PC-3 (cell line): ENCODE results near the gene CAMTA2. TPM values are rescaled to one million over a fixed set of nuclear protein-coding genes. Genes with fewer than 3 reads are reported as not detected.

Source experiments
- ATAC-seq: fragments of 200-7000 bp; cut with Tn5 transposase; 2 replicates; pipeline ENCODE4 v1.9.1; 2020; ENCODE audit warnings: mild to moderate bottlenecking, moderate library complexity
- BruUV-seq: library from RNA; stranded (reverse); fragments of 400-500 nt; replicated peaks from 2 replicates; lab custom pipeline; 2021; lab: Mats Ljungman, UMichigan
- CTCF ChIA-PET: fragments of 300-600 bp; sonication (Branson Sonifier 250); formaldehyde crosslinking; loops from one replicate; lab custom pipeline; 2022; ENCODE audit warnings: antibody characterized with exemption; lab: Charles Lee
- POLR2A ChIA-PET: fragments of 300-600 bp; sonication (Branson Sonifier 250); formaldehyde crosslinking; loops from one replicate; lab custom pipeline; 2022; ENCODE audit warnings: antibody characterized with exemption; ENCODE audit not compliant: unreplicated experiment; lab: Charles Lee
- DNase-seq: peaks from one replicate; pipeline ENCODE4 v3.0.0-alpha.2; 2015
- H2AFZ ChIP-seq: fragments of 300-600 bp; sonication (generic); 2 replicates; pipeline ENCODE4 v1.6.0; 2016; ENCODE audit warnings: antibody characterized with exemption, low read length
- H3F3A ChIP-seq: fragments of 300-600 bp; sonication (generic); one replicate; pipeline ENCODE4 v1.6.0; 2017; ENCODE audit warnings: antibody characterized with exemption, low read length, control low read depth, mild to moderate bottlenecking; ENCODE audit not compliant: unreplicated experiment
- H3K27ac ChIP-seq: fragments of 300-600 bp; sonication (generic); 2 replicates; pipeline ENCODE4 v1.5.1; 2016; ENCODE audit warnings: mild to moderate bottlenecking, low read length
- H3K27me3 ChIP-seq: fragments of 300-600 bp; sonication (generic); 2 replicates; pipeline ENCODE4 v1.6.1; 2016; ENCODE audit warnings: low read length, mixed read lengths
- H3K36me3 ChIP-seq: fragments of 300-600 bp; sonication (generic); 2 replicates; pipeline ENCODE4 v1.6.1; 2016; ENCODE audit warnings: low read depth, mixed run types, low read length, mixed read lengths
- H3K4me1 ChIP-seq: fragments of 300-600 bp; sonication (generic); 2 replicates; pipeline ENCODE4 v1.5.1; 2016; ENCODE audit warnings: low read length; ENCODE audit not compliant: insufficient read depth
- H3K4me2 ChIP-seq: fragments of 300-600 bp; sonication (generic); 2 replicates; pipeline ENCODE4 v1.6.0; 2016; ENCODE audit warnings: low read length
- H3K4me3 ChIP-seq: fragments of 300-600 bp; sonication (generic); 2 replicates; pipeline ENCODE4 v1.5.1; 2016; ENCODE audit warnings: mild to moderate bottlenecking, low read length, mixed read lengths
- H3K79me2 ChIP-seq: fragments of 300-600 bp; sonication (generic); 2 replicates; pipeline ENCODE4 v1.6.1; 2017; ENCODE audit warnings: low read length, mixed read lengths
- H3K9ac ChIP-seq: fragments of 300-600 bp; sonication (generic); 2 replicates; pipeline ENCODE4 v1.6.0; 2016; ENCODE audit warnings: mild to moderate bottlenecking, low read length
- H3K9me2 ChIP-seq: fragments of 300-600 bp; sonication (generic); replicated peaks from 2 replicates; pipeline ENCODE4 v1.6.1; 2016; ENCODE audit warnings: mixed run types, low read length, mixed read lengths
- H3K9me3 ChIP-seq: fragments of 300-600 bp; sonication (generic); 2 replicates; pipeline ENCODE4 v1.6.1; 2016; ENCODE audit warnings: low read length, mixed read lengths
- H4K20me1 ChIP-seq: fragments of 300-600 bp; sonication (generic); 2 replicates; pipeline ENCODE4 v1.6.1; 2016; ENCODE audit warnings: low read length, mixed read lengths
- CTCF ChIP-seq: fragments of 300-600 bp; sonication (generic); conservative IDR thresholded peaks from 2 replicates; pipeline ENCODE4 v1.5.1; 2017; ENCODE audit warnings: antibody characterized with exemption, low read depth, mild to moderate bottlenecking, low read length
- EZH2 ChIP-seq: fragments of 300-600 bp; sonication (generic); IDR thresholded peaks from one replicate; pipeline ENCODE4 v1.6.1; 2017; ENCODE audit warnings: antibody characterized with exemption, mild to moderate bottlenecking, low read length; ENCODE audit not compliant: unreplicated experiment
- EZH2phosphoT487 ChIP-seq: fragments of 300-600 bp; sonication (generic); IDR thresholded peaks from 2 replicates; pipeline ENCODE4 v1.6.1; 2018; ENCODE audit warnings: mild to moderate bottlenecking, antibody characterized with exemption, low read length, borderline replicate concordance
- intact Hi-C: fragments of 100-400 bp; cut with micrococcal nuclease; formaldehyde crosslinking; loops from 2 replicates; pipeline ENCODE4 v1.9.0; 2023
- total RNA-seq: library from RNA; depleted of rRNA; stranded (reverse); fragments of >200 nt; gene quantifications from 2 replicates; pipeline ENCODE4 v1.2.3, GENCODE V29; 2014

The CAMTA2 gene
- total RNA-seq, 1 experiment from 2014 or later: 6.2 TPM

GRCh38 chr17:4944163-4944553 lies 43.3 kb downstream of the CAMTA2 start:
- Histone ChIP-seq H3K4me3 (no peak overlapping the region), H3K9ac (no peak overlapping the region), H2AFZ (no peak overlapping the region), H3K9me3 (no peaks in the 10 kb centered on the region), H3K79me2 (peaks cover 87% of the 10 kb centered on the region), H3K4me2 (peak overlapping the region; percentile 70; the same call in 1 of the 2 replicates), H3K9me2 (no peaks in the 10 kb centered on the region), H3K27ac (peak overlapping the region; percentile 74), H3F3A (no peaks in the 10 kb centered on the region), H3K36me3 (peaks cover 28% of the 10 kb centered on the region), H3K27me3 (no peaks in the 10 kb centered on the region), H4K20me1 (peaks cover 26% of the 10 kb centered on the region), H3K4me1 (peaks cover 29% of the 10 kb centered on the region)
- POLR2A ChIA-PET: no interaction called here
- CTCF ChIA-PET: no interaction called here
- BruUV-seq: no TSS peak
- no peak for ATAC-seq
- intact Hi-C loops: loop anchor here (5.0 kb wide), 1 partner anchor 37 kb away; no protein-coding TSS in a partner anchor
- TF ChIP-seq EZH2phosphoT487 (no peak), EZH2 (no peak), CTCF (no peak)
- DNase-seq: no peak

GRCh38 chr17:4942760-4943508 lies 44.5 kb downstream of the CAMTA2 start:
- CTCF ChIA-PET: no interaction called here
- peaks cover 26% of the 10 kb centered on the region for H4K20me1 ChIP-seq
- no peak for DNase-seq

More at GRCh38 chr17:4942760-4943508, 44.5 kb downstream of the CAMTA2 start:
- no peak overlapping the region for H3K27ac ChIP-seq
- POLR2A ChIA-PET: no interaction called here
- H3K9me2 ChIP-seq: no peaks in the 10 kb centered on the region
- H3K4me1 ChIP-seq: peaks cover 38% of the 10 kb centered on the region
- H3K4me2 ChIP-seq: no peak overlapping the region
- no peaks in the 10 kb centered on the region for H3K27me3 ChIP-seq
- ATAC-seq: no peak
- H3F3A ChIP-seq: no peaks in the 10 kb centered on the region
- H2AFZ ChIP-seq: no peak overlapping the region
- peaks cover 92% of the 10 kb centered on the region for H3K79me2 ChIP-seq
- H3K9ac ChIP-seq: no peak overlapping the region
- intact Hi-C loops: loop anchor here (5.0 kb wide), 1 partner anchor 36 kb away; no protein-coding TSS in a partner anchor
- TF ChIP-seq EZH2 (no peak), EZH2phosphoT487 (no peak), CTCF (no peak)
- no peak overlapping the region for H3K4me3 ChIP-seq
- no peaks in the 10 kb centered on the region for H3K9me3 ChIP-seq
- H3K36me3 ChIP-seq: peaks cover 29% of the 10 kb centered on the region
- no TSS peak for BruUV-seq
